DOHH2 (cell line): Measurements from ENCODE around the gene CDH26.

Source experiments
- H3F3A ChIP-seq: fragments of 200-600 bp; sonication (generic), shearing (Covaris generic); 2 replicates; pipeline ENCODE4 v1.6.0; 2016; ENCODE audit warnings: antibody characterized with exemption, mild to moderate bottlenecking; ENCODE audit not compliant: control insufficient read depth, insufficient read depth
- H3K27ac ChIP-seq: fragments of 200-600 bp; sonication (generic); 2 replicates; pipeline ENCODE4 v1.5.1; 2014; ENCODE audit warnings: low read depth, mild to moderate bottlenecking, low read length, moderate library complexity
- H3K27me3 ChIP-seq: fragments of 200-600 bp; sonication (generic); 2 replicates; pipeline ENCODE4 v1.6.1; 2014; ENCODE audit warnings: mild to moderate bottlenecking, low read length, mixed read lengths; ENCODE audit not compliant: control insufficient read depth
- H3K36me3 ChIP-seq: fragments of 200-600 bp; sonication (generic); 2 replicates; pipeline ENCODE4 v1.6.1; 2014; ENCODE audit warnings: mild to moderate bottlenecking, low read length, moderate library complexity, mixed read lengths; ENCODE audit not compliant: control insufficient read depth
- H3K4me1 ChIP-seq: fragments of 200-600 bp; sonication (generic); 2 replicates; pipeline ENCODE4 v1.6.1; 2014; ENCODE audit warnings: mild to moderate bottlenecking, low read length, mixed read lengths; ENCODE audit not compliant: control insufficient read depth
- H3K4me2 ChIP-seq: fragments of 200-600 bp; sonication (generic); 2 replicates; pipeline ENCODE4 v1.6.0; 2014; ENCODE audit warnings: mild to moderate bottlenecking, low read length, moderate library complexity
- H3K4me3 ChIP-seq: fragments of 200-600 bp; sonication (generic); 2 replicates; pipeline ENCODE4 v1.5.1; 2014; ENCODE audit warnings: mild to moderate bottlenecking, low read length, mixed read lengths
- H3K79me2 ChIP-seq: fragments of 200-600 bp; sonication (generic); 2 replicates; pipeline ENCODE4 v1.6.1; 2014; ENCODE audit warnings: mild to moderate bottlenecking, low read length, mixed read lengths; ENCODE audit not compliant: control insufficient read depth
- H3K9me2 ChIP-seq: fragments of 200-600 bp; sonication (generic); replicated peaks from 2 replicates; pipeline ENCODE4 v1.6.1; 2014; ENCODE audit warnings: mild to moderate bottlenecking, low read length, mixed read lengths; ENCODE audit not compliant: control insufficient read depth
- H3K9me3 ChIP-seq: fragments of 200-600 bp; sonication (generic); 2 replicates; pipeline ENCODE4 v1.6.1; 2014; ENCODE audit warnings: antibody characterized with exemption, low read length, mixed read lengths; ENCODE audit not compliant: control insufficient read depth, insufficient read depth
- H4K20me1 ChIP-seq: fragments of 200-600 bp; sonication (generic); 2 replicates; pipeline ENCODE4 v1.6.0; 2014; ENCODE audit warnings: low read depth, mild to moderate bottlenecking, antibody characterized with exemption, low read length, moderate library complexity; ENCODE audit not compliant: control insufficient read depth, insufficient read depth
- EZH2phosphoT487 ChIP-seq: fragments of 200-600 bp; sonication (generic); IDR thresholded peaks from 2 replicates; pipeline ENCODE4 v1.6.1; 2017; ENCODE audit warnings: borderline replicate concordance, mild to moderate bottlenecking, antibody characterized with exemption, low read length, moderate library complexity, mixed read lengths
- TF ChIP-seq, protein P1 (sequence below): fragments of 200-600 bp; sonication (generic); IDR thresholded peaks from one replicate; pipeline ENCODE4 v1.5.1; 2014; ENCODE audit warnings: antibody characterized with exemption, mild to moderate bottlenecking, low read depth, low read length; ENCODE audit not compliant: poor library complexity, severe bottlenecking

Gene CDH26

DNA sequence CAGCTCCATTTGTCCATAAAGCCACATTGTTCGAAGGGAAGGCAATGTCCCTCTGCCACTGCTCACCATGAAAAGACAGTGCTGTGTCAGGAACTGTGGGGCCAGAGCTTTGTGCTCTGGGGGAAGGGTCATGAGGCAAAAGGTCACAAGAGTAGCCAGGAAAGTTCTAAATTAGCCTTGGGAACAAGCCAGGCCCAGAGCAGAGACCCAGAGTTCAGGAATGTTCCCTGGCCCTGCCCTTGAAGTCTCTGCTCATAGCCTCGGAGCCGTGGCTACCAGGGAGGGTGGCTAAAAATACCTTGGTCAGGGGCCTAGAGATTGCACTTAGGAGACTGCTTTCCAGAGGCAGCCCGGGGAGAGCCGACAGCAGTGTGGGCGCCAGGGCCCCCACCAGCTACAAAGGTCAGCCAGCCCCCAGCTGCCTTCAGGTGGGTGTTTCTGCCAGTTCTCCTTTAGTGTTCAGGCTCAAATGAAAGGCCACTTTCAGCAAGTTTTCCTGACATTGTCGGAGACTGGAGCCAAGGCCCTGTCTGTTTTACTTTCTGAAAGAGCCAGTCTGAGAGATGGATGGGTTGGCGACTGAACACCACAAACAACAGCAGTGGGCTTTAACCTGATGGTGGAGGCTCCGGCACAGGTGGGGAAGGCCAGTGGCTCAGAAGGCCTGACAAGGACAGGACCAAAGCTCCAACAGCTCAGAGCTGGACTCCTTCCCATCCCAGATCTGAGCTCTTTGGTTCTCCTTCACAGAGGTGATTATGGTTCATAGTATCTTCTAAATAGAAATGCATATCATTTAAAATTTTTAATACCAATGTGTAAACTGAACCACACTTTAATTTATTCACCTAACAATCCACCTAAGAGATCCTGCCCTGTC lies 76.2 kb downstream of the CDH26 start:
- no peaks in the 10 kb centered on the region for H3F3A ChIP-seq
- no peaks in the 10 kb centered on the region for H3K4me1 ChIP-seq
- no peak overlapping the region for H3K4me2 ChIP-seq
- no peaks in the 10 kb centered on the region for H4K20me1 ChIP-seq
- H3K27ac ChIP-seq = no peak overlapping the region
- no peaks in the 10 kb centered on the region for H3K79me2 ChIP-seq
- TF ChIP-seq, protein P1, sequence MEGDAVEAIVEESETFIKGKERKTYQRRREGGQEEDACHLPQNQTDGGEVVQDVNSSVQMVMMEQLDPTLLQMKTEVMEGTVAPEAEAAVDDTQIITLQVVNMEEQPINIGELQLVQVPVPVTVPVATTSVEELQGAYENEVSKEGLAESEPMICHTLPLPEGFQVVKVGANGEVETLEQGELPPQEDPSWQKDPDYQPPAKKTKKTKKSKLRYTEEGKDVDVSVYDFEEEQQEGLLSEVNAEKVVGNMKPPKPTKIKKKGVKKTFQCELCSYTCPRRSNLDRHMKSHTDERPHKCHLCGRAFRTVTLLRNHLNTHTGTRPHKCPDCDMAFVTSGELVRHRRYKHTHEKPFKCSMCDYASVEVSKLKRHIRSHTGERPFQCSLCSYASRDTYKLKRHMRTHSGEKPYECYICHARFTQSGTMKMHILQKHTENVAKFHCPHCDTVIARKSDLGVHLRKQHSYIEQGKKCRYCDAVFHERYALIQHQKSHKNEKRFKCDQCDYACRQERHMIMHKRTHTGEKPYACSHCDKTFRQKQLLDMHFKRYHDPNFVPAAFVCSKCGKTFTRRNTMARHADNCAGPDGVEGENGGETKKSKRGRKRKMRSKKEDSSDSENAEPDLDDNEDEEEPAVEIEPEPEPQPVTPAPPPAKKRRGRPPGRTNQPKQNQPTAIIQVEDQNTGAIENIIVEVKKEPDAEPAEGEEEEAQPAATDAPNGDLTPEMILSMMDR = no peak
- TF ChIP-seq EZH2phosphoT487 = no peak
- no peak overlapping the region for H3K4me3 ChIP-seq
- no peaks in the 10 kb centered on the region for H3K9me3 ChIP-seq
- no peaks in the 10 kb centered on the region for H3K9me2 ChIP-seq
- no peaks in the 10 kb centered on the region for H3K27me3 ChIP-seq
- no peaks in the 10 kb centered on the region for H3K36me3 ChIP-seq

DNA sequence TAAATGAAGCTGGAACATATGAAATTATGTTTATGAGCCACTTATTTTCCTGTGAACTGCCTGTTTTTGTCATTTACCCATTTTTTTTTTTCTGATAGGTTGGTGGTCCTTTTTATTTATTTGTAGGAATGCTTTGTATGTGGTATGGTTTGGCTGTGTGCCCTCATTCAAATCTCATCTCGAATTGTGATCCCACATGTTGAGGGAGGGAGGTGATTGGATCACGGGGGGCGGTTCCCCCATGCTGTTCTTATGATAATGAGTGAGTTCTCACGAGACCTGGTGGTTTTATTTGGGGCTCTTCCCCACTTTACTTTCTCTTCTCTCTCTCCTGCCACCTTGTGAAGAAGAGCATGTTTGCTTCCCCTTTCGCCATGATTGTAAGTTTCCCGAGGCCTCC lies 77.3 kb downstream of the CDH26 start:
- H3F3A ChIP-seq = no peaks in the 10 kb centered on the region
- H4K20me1 ChIP-seq = no peaks in the 10 kb centered on the region
- no peaks in the 10 kb centered on the region for H3K36me3 ChIP-seq
- no peaks in the 10 kb centered on the region for H3K4me1 ChIP-seq
- H3K4me2 ChIP-seq = no peak overlapping the region
- no peak overlapping the region for H3K27ac ChIP-seq
- H3K9me3 ChIP-seq = no peaks in the 10 kb centered on the region
- no peaks in the 10 kb centered on the region for H3K27me3 ChIP-seq
- no peak overlapping the region for H3K4me3 ChIP-seq
- H3K9me2 ChIP-seq = no peaks in the 10 kb centered on the region
- H3K79me2 ChIP-seq = no peaks in the 10 kb centered on the region
- TF ChIP-seq, protein P1 = no peak
- no peak for TF ChIP-seq EZH2phosphoT487

DNA sequence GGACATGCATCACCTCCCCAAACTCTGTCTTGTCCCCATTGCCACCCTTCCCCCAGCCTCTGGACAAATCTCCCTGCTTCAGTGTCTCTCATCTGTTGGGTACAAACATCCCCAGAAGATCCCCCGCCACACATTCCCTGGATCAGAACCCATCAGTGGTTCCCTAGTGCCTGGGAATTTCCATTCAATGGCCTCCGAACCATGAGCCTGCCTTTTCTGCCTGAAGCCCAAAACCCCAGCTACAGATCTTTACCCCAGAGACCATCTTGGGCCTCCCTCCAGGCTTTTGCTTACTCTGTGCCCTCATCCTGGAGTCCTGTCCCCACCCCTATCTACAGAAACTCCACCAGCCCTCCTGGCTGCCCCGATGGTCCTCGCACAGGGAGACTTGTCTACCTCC lies 78.1 kb downstream of the CDH26 start:
- Histone ChIP-seq H3K9me2 (no peaks in the 10 kb centered on the region), H3K4me3 (no peak overlapping the region), H3K4me2 (no peak overlapping the region), H3K36me3 (no peaks in the 10 kb centered on the region), H4K20me1 (no peaks in the 10 kb centered on the region), H3F3A (no peaks in the 10 kb centered on the region), H3K9me3 (no peaks in the 10 kb centered on the region), H3K27me3 (no peaks in the 10 kb centered on the region), H3K4me1 (no peaks in the 10 kb centered on the region), H3K27ac (no peak overlapping the region), H3K79me2 (no peaks in the 10 kb centered on the region)
- TF ChIP-seq, protein P1 = no peak
- no peak for TF ChIP-seq EZH2phosphoT487
